Cerebellar nuclear complex (tissue), 1 donor: ENCODE results near the gene CSGALNACT2.
A peak's percentile ranks its signal among the peaks of the same experiment; 100 is the strongest.
"Not testable (repeated sequence)": the region's sequence is repeated elsewhere in the genome, so short reads cannot be mapped to it uniquely, and the experiment has no call there.

Experiments used
- DNase-seq, 2 experiments: peaks; one replicate each; lab custom pipeline; 2025; lab: John Stamatoyannopoulos, UW

Gene CSGALNACT2, protein sequence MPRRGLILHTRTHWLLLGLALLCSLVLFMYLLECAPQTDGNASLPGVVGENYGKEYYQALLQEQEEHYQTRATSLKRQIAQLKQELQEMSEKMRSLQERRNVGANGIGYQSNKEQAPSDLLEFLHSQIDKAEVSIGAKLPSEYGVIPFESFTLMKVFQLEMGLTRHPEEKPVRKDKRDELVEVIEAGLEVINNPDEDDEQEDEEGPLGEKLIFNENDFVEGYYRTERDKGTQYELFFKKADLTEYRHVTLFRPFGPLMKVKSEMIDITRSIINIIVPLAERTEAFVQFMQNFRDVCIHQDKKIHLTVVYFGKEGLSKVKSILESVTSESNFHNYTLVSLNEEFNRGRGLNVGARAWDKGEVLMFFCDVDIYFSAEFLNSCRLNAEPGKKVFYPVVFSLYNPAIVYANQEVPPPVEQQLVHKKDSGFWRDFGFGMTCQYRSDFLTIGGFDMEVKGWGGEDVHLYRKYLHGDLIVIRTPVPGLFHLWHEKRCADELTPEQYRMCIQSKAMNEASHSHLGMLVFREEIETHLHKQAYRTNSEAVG

DNA sequence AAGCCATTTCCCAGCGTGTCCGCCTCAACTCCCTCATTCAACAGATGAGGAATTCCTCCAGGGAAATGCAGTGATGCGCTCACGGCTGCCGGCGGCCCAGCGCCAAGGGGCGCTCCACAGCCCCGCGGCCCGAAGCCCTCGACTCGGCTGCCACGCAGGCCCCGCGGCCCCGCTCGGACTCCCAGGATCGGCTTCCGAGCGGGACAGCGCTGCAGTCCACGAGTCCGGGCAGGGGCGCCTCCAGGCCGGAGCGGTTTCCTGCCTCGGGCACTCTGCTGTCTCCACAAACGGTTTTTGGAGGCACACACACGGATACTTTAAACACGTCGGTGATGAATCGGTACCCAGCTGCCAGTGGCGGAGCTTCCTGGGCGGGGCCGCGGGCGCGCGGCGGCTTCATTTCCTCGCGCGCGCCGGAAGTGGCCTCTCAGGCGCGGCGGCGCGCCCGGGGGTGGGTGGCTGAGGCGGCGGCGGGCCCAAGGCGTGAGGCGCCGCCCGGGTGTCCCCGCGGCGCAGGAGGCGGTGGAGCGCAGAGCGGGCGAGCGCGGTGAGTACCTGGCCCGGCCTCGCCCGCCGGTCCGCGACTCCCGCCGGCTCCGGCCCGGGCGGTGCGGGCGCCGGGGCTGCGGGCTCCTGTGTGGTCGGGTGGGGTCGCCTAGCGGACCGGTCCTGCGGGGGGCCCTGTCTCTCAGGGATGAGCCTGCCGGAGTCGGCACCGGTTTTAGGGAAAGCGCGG lies at the start of gene CSGALNACT2:
TSS of gene CSGALNACT2 (plus strand) at position 425 of the 736 bp plus-strand sequence. CDS start 16,705 bp downstream, outside the sequence.
- DNase-seq, result peak in 1 of 2 experiments; percentile 34

- DNase-seq, result no peak
These were observed 48.7 kb upstream of the CSGALNACT2 start for GRCh38 chr10:43089519-43089918.

GRCh38 chr10:43090188-43090587 lies 48.1 kb upstream of the CSGALNACT2 start:
- no peak for DNase-seq

DNA sequence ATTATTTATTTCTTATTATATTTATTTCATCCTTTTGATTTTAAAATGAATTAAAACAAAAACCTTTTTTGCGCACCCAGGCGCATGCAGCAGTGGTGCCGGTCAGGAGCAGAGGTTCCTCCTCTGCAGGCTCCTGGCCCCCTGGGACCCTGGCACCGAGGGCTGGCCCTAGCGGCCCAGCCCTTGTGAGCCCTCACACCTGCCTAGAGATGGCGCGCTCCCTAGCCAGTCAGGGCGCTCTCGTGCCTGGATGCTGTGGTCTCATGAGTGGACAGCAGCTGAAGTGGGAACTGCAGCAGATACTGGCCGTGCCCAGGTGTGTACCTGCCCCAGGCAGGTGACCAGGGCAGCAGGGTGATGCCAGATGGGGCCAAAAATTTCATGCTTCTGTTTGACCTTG lies 47.6 kb upstream of the CSGALNACT2 start:
- no peak for DNase-seq

DNA sequence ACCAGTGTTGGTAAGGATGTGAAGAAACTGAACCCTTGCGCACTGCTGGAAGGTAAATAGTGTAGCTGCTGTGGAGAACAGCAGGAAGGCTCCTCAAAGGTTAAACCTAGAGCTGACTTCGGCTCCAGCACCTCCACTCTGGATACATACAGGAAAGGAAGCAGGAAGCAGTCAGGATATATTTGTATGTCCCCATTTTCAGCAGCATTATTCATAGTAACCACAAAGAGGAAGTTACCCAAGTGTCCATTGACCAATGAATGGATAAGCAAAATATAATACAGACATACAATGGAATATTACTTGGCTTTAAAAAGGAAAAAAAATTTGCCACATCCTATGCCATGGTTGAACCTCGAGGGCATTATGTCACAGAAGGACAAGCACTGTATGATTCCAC lies 46.4 kb upstream of the CSGALNACT2 start:
- no peak for DNase-seq

DNA sequence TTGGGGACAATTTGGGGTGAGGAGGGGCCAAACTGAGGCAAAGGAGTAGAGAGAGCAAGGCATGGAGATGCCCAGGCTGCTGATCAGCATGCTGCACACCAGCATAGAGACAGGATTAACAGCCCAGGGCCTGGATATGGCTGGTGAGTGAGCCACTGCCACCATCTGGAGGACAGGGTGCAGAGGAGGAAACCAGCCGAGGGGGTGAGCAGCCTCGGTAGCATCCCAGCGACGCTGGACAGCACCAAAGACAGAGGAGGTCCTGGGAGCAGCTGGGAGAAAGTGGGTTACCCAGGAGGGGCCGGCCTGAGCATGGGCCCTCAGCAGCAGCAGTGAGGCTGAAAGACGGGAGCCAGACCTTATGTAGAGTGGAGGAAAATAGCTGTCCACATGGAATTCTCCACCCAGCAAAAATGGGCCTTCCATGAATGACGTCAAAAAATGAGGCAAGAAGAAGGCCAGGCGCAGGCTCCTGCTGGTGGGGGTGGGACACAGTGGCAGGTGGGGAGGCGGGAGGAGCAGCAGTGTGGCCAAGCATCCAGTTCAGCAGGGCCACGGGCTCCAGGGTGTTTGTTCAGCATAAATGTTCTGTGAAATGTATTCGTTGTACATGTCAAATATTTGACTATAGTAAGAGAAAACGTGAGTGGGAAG lies 44.7 kb upstream of the CSGALNACT2 start:
- no peak for DNase-seq

DNA sequence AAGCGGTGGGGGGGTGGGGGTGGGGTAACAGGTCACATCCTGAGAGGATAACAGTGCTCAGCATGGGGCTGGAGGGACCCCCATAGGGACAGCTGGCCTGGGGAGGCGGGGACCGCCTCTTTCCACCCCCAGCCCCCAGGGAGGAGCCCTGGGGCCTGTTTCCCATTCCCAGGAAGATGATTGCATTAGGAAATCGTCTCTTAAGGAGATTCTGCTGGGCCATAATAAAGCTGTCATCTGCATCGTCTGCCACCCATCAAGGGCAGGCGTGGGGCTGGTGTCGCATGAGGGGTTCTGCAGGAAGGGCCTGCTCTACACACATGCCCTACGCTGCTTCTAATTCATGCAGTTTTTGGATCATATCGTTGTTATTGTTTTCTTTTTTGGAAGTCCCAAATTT lies 44.2 kb upstream of the CSGALNACT2 start:
- no peak for DNase-seq

DNA sequence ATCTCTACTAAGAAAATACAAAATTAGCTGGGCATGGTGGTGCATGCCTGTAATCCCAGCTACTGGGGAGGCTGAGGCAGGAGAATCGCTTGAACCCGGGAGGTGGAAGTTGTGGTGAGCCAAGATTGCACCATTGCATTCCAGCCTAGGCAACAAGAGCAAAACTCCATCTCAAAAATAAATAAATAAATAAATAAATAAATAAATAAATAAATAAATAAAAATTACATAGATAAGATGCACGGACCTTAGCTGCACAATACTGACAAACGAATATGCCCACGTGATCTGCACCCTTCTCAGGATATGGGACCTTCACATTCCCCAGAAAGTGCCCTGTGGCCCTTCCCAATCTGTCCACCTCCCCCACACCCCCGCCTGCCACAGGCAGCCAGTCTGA lies 38.9 kb upstream of the CSGALNACT2 start:
- not testable (repeated sequence) for DNase-seq

GRCh38 chr10:43099928-43100327 lies 38.3 kb upstream of the CSGALNACT2 start:
- DNase-seq, result no peak

GRCh38 chr10:43100366-43100765 lies 37.9 kb upstream of the CSGALNACT2 start:
- no peak for DNase-seq

DNA sequence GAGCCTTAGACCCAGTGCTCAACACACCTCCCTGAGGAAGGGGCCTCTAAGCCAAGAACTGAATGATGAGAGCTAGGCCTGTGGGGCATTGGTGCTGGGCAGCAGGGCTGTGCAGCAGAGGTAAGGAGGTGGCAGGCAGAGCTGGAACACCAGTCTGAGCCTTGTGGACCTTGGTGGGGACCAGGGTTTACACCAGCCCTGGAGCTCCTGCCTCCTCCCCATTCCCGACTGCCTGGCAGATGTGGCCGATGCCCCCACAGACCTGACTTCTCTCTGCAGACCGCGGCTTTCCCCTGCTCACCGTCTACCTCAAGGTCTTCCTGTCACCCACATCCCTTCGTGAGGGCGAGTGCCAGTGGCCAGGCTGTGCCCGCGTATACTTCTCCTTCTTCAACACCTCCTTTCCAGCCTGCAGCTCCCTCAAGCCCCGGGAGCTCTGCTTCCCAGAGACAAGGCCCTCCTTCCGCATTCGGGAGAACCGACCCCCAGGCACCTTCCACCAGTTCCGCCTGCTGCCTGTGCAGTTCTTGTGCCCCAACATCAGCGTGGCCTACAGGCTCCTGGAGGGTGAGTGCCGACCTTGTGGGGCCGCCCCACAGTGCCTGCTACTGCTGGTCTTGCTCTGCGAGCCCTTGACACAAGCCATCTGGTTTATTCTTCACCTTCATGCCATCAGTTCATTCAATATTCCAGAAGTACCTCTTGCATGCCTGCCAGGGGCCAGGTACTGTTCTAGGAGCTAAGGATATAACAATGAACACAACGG lies 36.0 kb upstream of the CSGALNACT2 start:
- DNase-seq, result no peak

DNA sequence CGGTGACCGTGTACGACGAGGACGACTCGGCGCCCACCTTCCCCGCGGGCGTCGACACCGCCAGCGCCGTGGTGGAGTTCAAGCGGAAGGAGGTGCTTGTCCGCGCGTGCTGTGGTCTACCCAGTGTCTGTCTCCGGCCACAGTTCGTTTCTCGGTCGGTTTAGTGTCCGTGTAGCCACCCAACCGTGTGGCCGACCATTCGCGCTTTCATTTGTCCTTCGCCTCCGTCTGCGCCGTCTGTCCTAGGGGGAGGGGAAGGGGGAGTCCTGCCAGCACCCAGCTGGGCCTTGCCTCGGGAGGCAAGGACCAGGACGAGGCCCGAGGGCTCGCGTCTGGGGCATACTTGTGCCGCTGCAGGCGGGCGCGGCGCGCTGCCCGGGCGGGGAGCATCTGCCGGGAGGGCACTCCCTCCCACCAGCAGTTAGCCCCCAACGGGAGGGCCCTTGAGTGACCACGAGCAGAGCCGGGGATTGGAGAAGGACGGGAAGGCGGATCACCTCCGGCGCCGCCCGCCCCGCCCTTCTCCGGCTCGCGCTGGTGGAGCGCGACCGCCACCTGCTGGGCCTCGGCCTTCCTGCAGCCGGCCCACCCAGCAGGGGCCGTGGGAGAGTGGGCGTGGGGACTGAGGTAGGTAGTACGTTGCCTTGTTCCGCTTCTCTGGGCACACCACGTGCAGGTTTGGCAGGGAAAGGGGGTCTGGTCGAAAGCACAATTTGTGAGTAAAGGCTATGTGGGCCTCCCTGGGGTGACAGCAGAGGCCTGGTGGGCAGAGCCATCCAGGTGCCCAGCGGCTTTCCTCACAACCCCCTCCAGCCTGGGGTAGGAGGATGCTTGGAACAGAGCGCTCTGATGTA lies 32.9 kb upstream of the CSGALNACT2 start:
- peak in 1 of 2 experiments; percentile 19 for DNase-seq

DNA sequence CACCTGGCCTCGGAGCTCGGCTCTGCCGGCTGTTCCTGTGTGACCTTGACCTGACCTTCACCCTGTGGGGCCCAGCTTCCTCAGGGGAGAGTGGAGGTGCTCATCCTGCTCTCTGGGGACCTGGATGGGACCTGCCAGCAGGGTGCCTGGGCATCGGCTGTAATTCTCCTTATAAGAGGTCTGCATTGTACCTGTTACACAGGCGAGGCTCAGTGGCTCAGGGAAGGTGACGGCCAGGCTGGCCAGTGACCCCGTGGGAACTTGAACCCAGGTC lies 32.4 kb upstream of the CSGALNACT2 start:
- DNase-seq, result no peak

DNA sequence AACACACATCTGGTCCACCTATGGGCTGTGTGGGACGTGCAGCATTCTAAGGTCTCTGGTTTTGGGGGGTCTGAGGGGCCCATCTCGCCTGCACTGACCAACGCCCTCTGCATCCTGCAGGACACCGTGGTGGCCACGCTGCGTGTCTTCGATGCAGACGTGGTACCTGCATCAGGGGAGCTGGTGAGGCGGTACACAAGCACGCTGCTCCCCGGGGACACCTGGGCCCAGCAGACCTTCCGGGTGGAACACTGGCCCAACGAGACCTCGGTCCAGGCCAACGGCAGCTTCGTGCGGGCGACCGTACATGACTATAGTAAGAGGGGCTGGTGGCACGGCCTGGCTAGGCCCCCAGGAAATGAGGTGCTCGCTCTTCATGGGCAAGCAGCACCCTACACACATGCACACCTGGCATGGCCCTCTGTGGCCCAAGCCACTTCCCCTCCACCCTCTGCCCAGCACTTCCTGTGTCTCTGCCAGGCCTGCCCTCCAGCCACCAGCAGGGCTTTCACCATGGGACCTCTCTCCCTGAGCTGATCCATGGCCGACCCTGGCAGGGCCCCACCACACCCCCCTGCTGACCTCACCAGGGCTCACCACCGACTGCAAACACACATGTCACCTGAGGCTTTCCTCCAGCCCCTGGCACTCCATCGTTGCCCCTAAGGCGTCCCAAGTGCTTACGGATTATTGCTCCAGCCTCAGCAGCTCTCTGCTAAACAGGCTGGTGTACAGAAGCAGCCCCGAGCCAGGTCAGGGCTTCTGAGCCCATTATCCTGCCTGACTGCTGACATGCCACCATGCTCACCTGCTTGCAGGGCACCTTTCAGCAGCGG lies 31.8 kb upstream of the CSGALNACT2 start:
- no peak for DNase-seq

- DNase-seq, result no peak
These were observed 29.3 kb upstream of the CSGALNACT2 start for GRCh38 chr10:43108951-43109350.

- DNase-seq, result no peak
These were observed 28.5 kb upstream of the CSGALNACT2 start for GRCh38 chr10:43109671-43110249.

DNA sequence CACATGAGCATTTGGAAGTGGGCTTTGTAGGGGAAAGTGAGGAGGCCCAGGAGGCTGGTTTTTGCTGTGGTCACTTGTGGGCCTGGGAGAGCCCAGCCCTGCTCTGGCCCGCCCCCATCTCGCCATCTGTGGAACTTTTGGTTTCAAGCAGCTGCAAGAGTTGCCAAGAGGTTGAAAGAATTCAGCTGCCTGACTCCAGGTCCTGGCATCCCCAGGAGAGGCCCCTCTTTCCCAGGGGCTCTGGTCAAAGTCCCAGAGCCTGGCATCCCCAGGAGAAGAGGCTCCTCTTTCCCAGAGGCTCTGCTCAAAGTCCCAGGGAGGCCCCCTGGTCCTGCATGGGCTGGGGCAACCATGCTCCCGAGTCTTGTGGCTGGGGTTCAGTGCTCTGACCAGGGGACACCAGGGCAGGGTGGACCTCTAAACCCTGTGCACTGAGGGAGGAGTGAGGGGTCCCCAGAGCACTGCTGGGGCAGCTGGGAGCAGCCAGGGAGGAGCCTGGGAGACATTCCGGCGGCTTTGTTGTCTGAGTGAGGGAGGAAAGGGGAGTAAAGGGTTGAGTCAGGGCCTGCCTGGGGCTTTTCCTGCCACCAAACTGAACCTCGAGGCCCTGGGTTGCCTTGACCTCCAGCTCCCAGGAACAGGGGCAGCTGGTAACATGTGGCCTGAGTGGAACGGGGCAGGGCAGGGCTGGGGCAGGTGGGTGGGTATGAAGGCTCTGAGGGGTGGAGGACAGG lies 27.7 kb upstream of the CSGALNACT2 start:
- DNase-seq, result no peak

GRCh38 chr10:43111101-43111500 lies 27.1 kb upstream of the CSGALNACT2 start:
- DNase-seq, result no peak
